ENCODE data around the gene AIFM2. TPM values are rescaled to one million over a fixed set of nuclear protein-coding genes. Genes with fewer than 3 reads are reported as not detected.

AIFM2 gene
- total and polyA plus RNA-seq, 2 of the 13 experiments (the other 11 are each of a cell fraction or from before 2014, with no cell fraction given) = 20.3 to 29.5 TPM

GRCh38 chr10:70085975-70086613 is 46.5 kb downstream of the AIFM2 start (continued):
- TF ChIP-seq ZFP36 (IDR thresholded peaks at IDR 0.05; ENCODE audit: borderline replicate concordance, low read depth, low read length, partially characterized antibody) = no peak
- no peak for TF ChIP-seq CBX1 (IDR thresholded peaks at IDR 0.05; ENCODE audit: low read depth)
- no peak for TF ChIP-seq ZNF557 (CRISPR knock-in tag; IDR thresholded peaks at IDR 0.05)
- TF ChIP-seq SOX13 (IDR thresholded peaks at IDR 0.05) = no peak
- peak in 1 of 2 experiments; percentile 79; a peak in 1 of 4 replicates for TF ChIP-seq SOX13 (CRISPR knock-in tag; conservative IDR thresholded peaks at IDR 0.05 in 1 of 2, IDR thresholded peaks at IDR 0.05 in 1 of 2)
- TF ChIP-seq ARID4A (CRISPR knock-in tag; IDR thresholded peaks at IDR 0.05; ENCODE audit: borderline replicate concordance) = peak; percentile 50; the same call in 1 of the 2 replicates
- TF ChIP-seq MYPOP (CRISPR knock-in tag; IDR thresholded peaks at IDR 0.05) = no peak
- TF ChIP-seq HCFC1 (IDR thresholded peaks at IDR 0.05; ENCODE audit: low read depth, low read length) = no peak
- TF ChIP-seq ZNF564 (CRISPR knock-in tag; IDR thresholded peaks at IDR 0.05) = no peak
- no peak for TF ChIP-seq KLF6 (CRISPR knock-in tag; IDR thresholded peaks at IDR 0.05)
- no peak for TF ChIP-seq ZMAT5 (CRISPR knock-in tag; IDR thresholded peaks at IDR 0.05; ENCODE audit: borderline replicate concordance, low read depth)
- TF ChIP-seq THAP11 (CRISPR knock-in tag; IDR thresholded peaks at IDR 0.05) = peak; percentile 65
- TF ChIP-seq ZZZ3 (CRISPR knock-in tag; IDR thresholded peaks at IDR 0.05; ENCODE audit: borderline replicate concordance) = no peak
- peak; percentile 22 for TF ChIP-seq TEAD3 (CRISPR knock-in tag; optimal IDR thresholded peaks at IDR 0.05; ENCODE audit: borderline replicate concordance)
- TF ChIP-seq FOXC1 (CRISPR knock-in tag; IDR thresholded peaks at IDR 0.05; ENCODE audit: borderline replicate concordance) = no peak
- no peak for TF ChIP-seq ZBTB2 (CRISPR knock-in tag; IDR thresholded peaks at IDR 0.05; ENCODE audit: low read depth)
- TF ChIP-seq ZNF615 (CRISPR knock-in tag; IDR thresholded peaks at IDR 0.05; ENCODE audit: borderline replicate concordance) = no peak
- peak; percentile 80 for TF ChIP-seq PHF21A (CRISPR knock-in tag; IDR thresholded peaks at IDR 0.05)
- peak; percentile 97 for TF ChIP-seq SKI (IDR thresholded peaks at IDR 0.05; ENCODE audit: partially characterized antibody)
- TF ChIP-seq ZNF878 (CRISPR knock-in tag; IDR thresholded peaks at IDR 0.05) = peak; percentile 39; the same call in 1 of the 2 replicates

Data from HepG2 (cell line).